SK-N-DZ (cell line): ENCODE data around the gene FOCAD. TPM values are rescaled to one million over a fixed set of nuclear protein-coding genes. Genes with fewer than 3 reads are reported as not detected.
A peak's percentile ranks its signal among the peaks of the same experiment; 100 is the strongest.
"Not testable (repeated sequence)": the region's sequence is repeated elsewhere in the genome, so short reads cannot be mapped to it uniquely, and the experiment has no call there.

ENCODE experiments used
- DNase-seq: peaks from one replicate; pipeline ENCODE4 v3.0.0-alpha.2; 2015; ENCODE audit warnings: low spot score
- polyA plus RNA-seq, 2 experiments: library from polyadenylated mRNA; depleted of rRNA; stranded (reverse); fragments of >200 nt; gene quantifications; 2 replicates each; pipeline ENCODE4 v1.2.3, GENCODE V29; 2014

The FOCAD gene
- polyA plus RNA-seq (2014; cell fraction: cytosol; rRNA removed), result 10.5 and 11.1 TPM in 2 replicates
- 9.0 and 11.6 TPM in 2 replicates for polyA plus RNA-seq (2014; cell fraction: nucleus; rRNA removed)

GRCh38 chr9:20684035-20684874, at the start of gene FOCAD:
FOCAD (plus strand) TSS chr9:20684259; CDS start chr9:20715354, 31,095 bp downstream.
- peak; percentile 71 for DNase-seq

GRCh38 chr9:20634895-20635294, 49.2 kb upstream of the FOCAD start:
- DNase-seq, result no peak

- DNase-seq, result no peak
Measured at GRCh38 chr9:20636888-20637440, 47.1 kb upstream of the FOCAD start.

- no peak for DNase-seq
Measured at GRCh38 chr9:20640331-20641187, 43.5 kb upstream of the FOCAD start.

- no peak for DNase-seq
Measured at GRCh38 chr9:20642045-20642444, 42.0 kb upstream of the FOCAD start.

- no peak for DNase-seq
Measured at GRCh38 chr9:20643660-20644059, 40.4 kb upstream of the FOCAD start.

- DNase-seq, result no peak
Measured at GRCh38 chr9:20646656-20647055, 37.4 kb upstream of the FOCAD start.

- DNase-seq, result no peak
Measured at GRCh38 chr9:20649381-20649780, 34.7 kb upstream of the FOCAD start.

GRCh38 chr9:20650313-20650712, 33.7 kb upstream of the FOCAD start:
- DNase-seq, result no peak

GRCh38 chr9:20650750-20651299, 33.2 kb upstream of the FOCAD start:
- no peak for DNase-seq

- no peak for DNase-seq
Measured at GRCh38 chr9:20651939-20652338, 32.1 kb upstream of the FOCAD start.

- not testable (repeated sequence) for DNase-seq
Measured at GRCh38 chr9:20658246-20658667, 25.8 kb upstream of the FOCAD start.

GRCh38 chr9:20658677-20659473, 25.2 kb upstream of the FOCAD start:
- no peak for DNase-seq

- no peak for DNase-seq
Measured at GRCh38 chr9:20659474-20659967, 24.5 kb upstream of the FOCAD start.

- DNase-seq, result no peak
Measured at GRCh38 chr9:20662156-20662555, 21.9 kb upstream of the FOCAD start.

GRCh38 chr9:20663133-20663532, 20.9 kb upstream of the FOCAD start:
- no peak for DNase-seq

- no peak for DNase-seq
Measured at GRCh38 chr9:20664501-20664900, 19.6 kb upstream of the FOCAD start.

GRCh38 chr9:20670395-20670794, 13.7 kb upstream of the FOCAD start:
- no peak for DNase-seq

GRCh38 chr9:20671635-20672034, 12.4 kb upstream of the FOCAD start:
- DNase-seq, result no peak

GRCh38 chr9:20673537-20673936, 10.5 kb upstream of the FOCAD start:
- DNase-seq, result not testable (repeated sequence)

- DNase-seq, result no peak
Measured at GRCh38 chr9:20681467-20681866, 2.6 kb upstream of the FOCAD start.
